Right lobe of liver (tissue), 4 donors: Measurements from ENCODE around the gene PROZ.

Source experiments
- POLR2A ChIP-seq: fragments of 450-650 bp; IDR thresholded peaks from one replicate; pipeline ENCODE4 v1.6.1; 2017; ENCODE audit warnings: antibody characterized with exemption, mild to moderate bottlenecking
- TF ChIP-seq, protein P1 (sequence below), 4 donors: fragments of 200-600 bp in 3 of 4; fragments of 450-650 bp in 1 of 4; IDR thresholded peaks; one replicate each; pipeline versions ENCODE4 v1.5.1 to v1.8.0; 2016 to 2022; ENCODE audit warnings: antibody characterized with exemption in 4 of 4, mild to moderate bottlenecking in 2 of 4
- donor health status: DM: no; HTN: no; CAD: no.
- donor health status: DM: no; HTN: no; CAD: no.
- donor health status: DM: no; HTN: yes; CAD: no.

- TF ChIP-seq, protein P1, sequence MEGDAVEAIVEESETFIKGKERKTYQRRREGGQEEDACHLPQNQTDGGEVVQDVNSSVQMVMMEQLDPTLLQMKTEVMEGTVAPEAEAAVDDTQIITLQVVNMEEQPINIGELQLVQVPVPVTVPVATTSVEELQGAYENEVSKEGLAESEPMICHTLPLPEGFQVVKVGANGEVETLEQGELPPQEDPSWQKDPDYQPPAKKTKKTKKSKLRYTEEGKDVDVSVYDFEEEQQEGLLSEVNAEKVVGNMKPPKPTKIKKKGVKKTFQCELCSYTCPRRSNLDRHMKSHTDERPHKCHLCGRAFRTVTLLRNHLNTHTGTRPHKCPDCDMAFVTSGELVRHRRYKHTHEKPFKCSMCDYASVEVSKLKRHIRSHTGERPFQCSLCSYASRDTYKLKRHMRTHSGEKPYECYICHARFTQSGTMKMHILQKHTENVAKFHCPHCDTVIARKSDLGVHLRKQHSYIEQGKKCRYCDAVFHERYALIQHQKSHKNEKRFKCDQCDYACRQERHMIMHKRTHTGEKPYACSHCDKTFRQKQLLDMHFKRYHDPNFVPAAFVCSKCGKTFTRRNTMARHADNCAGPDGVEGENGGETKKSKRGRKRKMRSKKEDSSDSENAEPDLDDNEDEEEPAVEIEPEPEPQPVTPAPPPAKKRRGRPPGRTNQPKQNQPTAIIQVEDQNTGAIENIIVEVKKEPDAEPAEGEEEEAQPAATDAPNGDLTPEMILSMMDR (IDR thresholded peaks at IDR 0.05) = no peak
- TF ChIP-seq POLR2A = no peak
These were observed 29.0 kb upstream of the PROZ start for GRCh38 chr13:113129480-113129879.
